ENCODE measurements around the gene DIS3L2.

- TF ChIP-seq CTCF (IDR thresholded peaks at IDR 0.05) (no peak), POLR2AphosphoS5 (IDR thresholded peaks at IDR 0.05) (no peak), POLR2A (IDR thresholded peaks at IDR 0.05; ENCODE audit: low read depth) (no peak)
Observed at GRCh38 chr2:232361646-232362045, 400.1 kb downstream of the DIS3L2 start.

All from esophagus muscularis mucosa (tissue), 3 donors.